K562 (cell line): ENCODE data around the gene DPAGT1. TPM values are rescaled to one million over a fixed set of nuclear protein-coding genes. Genes with fewer than 3 reads are reported as not detected.

Source experiments
- ARNT ChIP-seq, 2 experiments: fragments of 450-650 bp; IDR thresholded peaks; 2 replicates each; pipeline ENCODE4 v1.6.1; 2016; ENCODE audit warnings: mild to moderate bottlenecking in 1 of 2
- CBFA2T2 ChIP-seq: fragments of 450-650 bp; conservative IDR thresholded peaks from 2 replicates; pipeline ENCODE4 v1.6.1; 2017; ENCODE audit warnings: mild to moderate bottlenecking
- CXXC5 ChIP-seq: fragments of 250-450 bp; sonication (Bioruptor Pico); IDR thresholded peaks from 2 replicates; pipeline ENCODE4 v1.8.0; 2022; ENCODE audit warnings: inconsistent platforms, mild to moderate bottlenecking, moderate library complexity
- ELF2 ChIP-seq: fragments of 250-450 bp; sonication (Bioruptor Pico); IDR thresholded peaks from 2 replicates; pipeline ENCODE4 v1.5.0; 2021; ENCODE audit warnings: mild to moderate bottlenecking
- EP300 ChIP-seq: IDR thresholded peaks from 2 replicates; pipeline ENCODE4 v1.6.1; 2012; ENCODE audit warnings: low read length, improper control_type of control experiment
- EP400 ChIP-seq: fragments of 450-650 bp; IDR thresholded peaks from 2 replicates; pipeline ENCODE4 v1.6.1; 2017; ENCODE audit warnings: antibody characterized with exemption, mild to moderate bottlenecking, moderate library complexity
- HINFP ChIP-seq: fragments of 450-650 bp; conservative IDR thresholded peaks from 2 replicates; pipeline ENCODE4 v1.6.1; 2016; ENCODE audit warnings: missing genetic modification characterization, low read depth, mild to moderate bottlenecking, control low read depth, missing compliant biosample characterization
- HMG20A ChIP-seq: fragments of 450-650 bp; formaldehyde crosslinking; conservative IDR thresholded peaks from 2 replicates; pipeline ENCODE4 v1.4.0; 2020; ENCODE audit warnings: mild to moderate bottlenecking, mixed read lengths
- KAT7 ChIP-seq: sonication (generic); formaldehyde crosslinking; IDR thresholded peaks from 2 replicates; pipeline ENCODE4 v1.8.0; 2022; ENCODE audit warnings: missing genetic modification reagents, mild to moderate bottlenecking, borderline replicate concordance
- NFIX ChIP-seq: fragments of 250-450 bp; sonication (Bioruptor Pico); IDR thresholded peaks from 2 replicates; pipeline ENCODE4 v1.4.0; 2020; ENCODE audit warnings: low read depth, mild to moderate bottlenecking, moderate library complexity
- SMARCC2 ChIP-seq: fragments of 450-650 bp; IDR thresholded peaks from 2 replicates; pipeline ENCODE4 v1.6.1; 2017; ENCODE audit warnings: antibody characterized with exemption, moderate library complexity, mild to moderate bottlenecking, low read depth
- ZFPM2 ChIP-seq: fragments of 250-450 bp; sonication (Bioruptor Pico); IDR thresholded peaks from 2 replicates; pipeline ENCODE4 v1.5.1; 2022; ENCODE audit warnings: mild to moderate bottlenecking
- ZNF592 ChIP-seq: fragments of 450-650 bp; IDR thresholded peaks from 2 replicates; pipeline ENCODE4 v1.6.1; 2017; ENCODE audit warnings: antibody characterized with exemption, mild to moderate bottlenecking
- ZZZ3 ChIP-seq: fragments of 450-650 bp; IDR thresholded peaks from 2 replicates; pipeline ENCODE4 v1.6.1; 2016; ENCODE audit warnings: antibody characterized with exemption, mild to moderate bottlenecking, moderate library complexity
- polyA plus RNA-seq, 8 experiments: library from polyadenylated mRNA; depleted of rRNA in 4 of 8; stranded (reverse) in 5 of 8; unstranded in 3 of 8; fragments of >200 nt; fragmentation: Nextera tagmentation in 2 of 8; fragmentation: Illumina TruSeq in 1 of 8; extraction: Ambion mirVana in 2 of 8; extraction: Trizol in 1 of 8; gene quantifications; 2 replicates each; pipeline versions ENCODE4 v1.2.1 to v1.2.3, GENCODE V29; 2011 to 2014; ENCODE audit warnings: inconsistent platforms in 1 of 8, missing spikeins in 1 of 8
- total RNA-seq, 7 experiments: library from RNA; depleted of rRNA in 6 of 7; stranded (reverse); fragments of >200 nt in 6 of 7; fragmentation: Illumina TruSeq in 2 of 7; extraction: Trizol in 2 of 7; gene quantifications; 2 replicates each; pipeline versions ENCODE4 v1.2.1 to v1.2.3, GENCODE V29; 2011 to 2021; ENCODE audit warnings: low replicate concordance in 1 of 7
- TF ChIP-seq, protein P1 (sequence below): fragments of 450-650 bp; IDR thresholded peaks from 2 replicates; pipeline ENCODE4 v1.6.1; 2016
- TF ChIP-seq, protein P2 (sequence below): fragments of 250-450 bp; sonication (Bioruptor Pico); IDR thresholded peaks from 2 replicates; pipeline ENCODE4 v1.4.0; 2020

DPAGT1 gene
- total and polyA plus RNA-seq, 9 of the 15 experiments (the other 6 are each of a cell fraction or from before 2014, with no cell fraction given): 29.9 to 135 (median 85.0) TPM

DNA sequence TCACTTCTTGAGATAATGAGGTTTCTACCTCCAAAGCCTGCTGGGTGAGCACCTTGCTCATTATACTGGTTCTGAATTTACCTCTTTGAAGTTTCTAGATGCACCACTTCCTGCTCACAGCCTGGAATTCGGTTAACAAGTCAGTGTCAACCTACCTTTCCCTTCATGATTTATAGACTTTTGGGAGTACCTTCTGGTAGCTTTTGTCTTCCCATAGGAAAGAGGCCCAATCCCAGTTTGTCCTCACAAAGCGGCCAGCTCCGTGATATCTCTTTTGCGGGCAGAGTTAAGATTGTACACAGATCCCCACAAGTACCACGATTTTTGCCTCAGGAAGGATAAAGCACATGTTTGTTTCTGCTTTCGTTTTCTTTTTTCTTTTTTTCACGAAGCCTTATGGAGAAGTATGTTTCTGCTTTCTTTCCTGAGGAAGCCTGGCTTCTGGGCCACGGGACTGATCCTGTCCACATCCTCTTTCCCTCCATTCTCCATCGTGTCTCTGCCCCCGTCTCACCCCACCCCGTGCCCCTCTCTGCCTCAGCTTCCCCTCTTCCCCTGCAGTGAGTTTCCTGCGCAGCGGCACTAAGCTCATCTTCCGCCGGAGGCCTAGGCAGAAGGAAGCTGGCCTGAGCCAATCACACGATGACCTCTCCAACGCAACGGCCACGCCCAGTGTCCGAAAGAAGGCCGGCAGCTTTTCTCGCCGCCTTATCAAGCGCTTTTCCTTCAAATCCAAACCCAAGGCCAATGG is 14.0 kb upstream of the DPAGT1 start (continued):
- TF ChIP-seq KAT7 (CRISPR knock-in tag) (no peak), ELF2 (CRISPR knock-in tag) (no peak), ZNF592 (0 out of 2 replicates have a peak, but pooled peaks have one; percentile 13), EP400 (peak; percentile 30; the same call in 1 of the 2 replicates), CXXC5 (CRISPR knock-in tag) (peak; percentile 34; the same call in 1 of the 2 replicates), ZFPM2 (CRISPR knock-in tag) (no peak), HMG20A (CRISPR knock-in tag) (no peak), CBFA2T2 (no peak), NFIX (no peak), SMARCC2 (no peak), HINFP (tag) (no peak), ZZZ3 (no peak), ARNT (IDR thresholded peaks at IDR 0.05) (no peak), EP300 (no peak)
- TF ChIP-seq, protein P1, sequence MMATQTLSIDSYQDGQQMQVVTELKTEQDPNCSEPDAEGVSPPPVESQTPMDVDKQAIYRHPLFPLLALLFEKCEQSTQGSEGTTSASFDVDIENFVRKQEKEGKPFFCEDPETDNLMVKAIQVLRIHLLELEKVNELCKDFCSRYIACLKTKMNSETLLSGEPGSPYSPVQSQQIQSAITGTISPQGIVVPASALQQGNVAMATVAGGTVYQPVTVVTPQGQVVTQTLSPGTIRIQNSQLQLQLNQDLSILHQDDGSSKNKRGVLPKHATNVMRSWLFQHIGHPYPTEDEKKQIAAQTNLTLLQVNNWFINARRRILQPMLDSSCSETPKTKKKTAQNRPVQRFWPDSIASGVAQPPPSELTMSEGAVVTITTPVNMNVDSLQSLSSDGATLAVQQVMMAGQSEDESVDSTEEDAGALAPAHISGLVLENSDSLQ: peak; percentile 54
- TF ChIP-seq, protein P2, sequence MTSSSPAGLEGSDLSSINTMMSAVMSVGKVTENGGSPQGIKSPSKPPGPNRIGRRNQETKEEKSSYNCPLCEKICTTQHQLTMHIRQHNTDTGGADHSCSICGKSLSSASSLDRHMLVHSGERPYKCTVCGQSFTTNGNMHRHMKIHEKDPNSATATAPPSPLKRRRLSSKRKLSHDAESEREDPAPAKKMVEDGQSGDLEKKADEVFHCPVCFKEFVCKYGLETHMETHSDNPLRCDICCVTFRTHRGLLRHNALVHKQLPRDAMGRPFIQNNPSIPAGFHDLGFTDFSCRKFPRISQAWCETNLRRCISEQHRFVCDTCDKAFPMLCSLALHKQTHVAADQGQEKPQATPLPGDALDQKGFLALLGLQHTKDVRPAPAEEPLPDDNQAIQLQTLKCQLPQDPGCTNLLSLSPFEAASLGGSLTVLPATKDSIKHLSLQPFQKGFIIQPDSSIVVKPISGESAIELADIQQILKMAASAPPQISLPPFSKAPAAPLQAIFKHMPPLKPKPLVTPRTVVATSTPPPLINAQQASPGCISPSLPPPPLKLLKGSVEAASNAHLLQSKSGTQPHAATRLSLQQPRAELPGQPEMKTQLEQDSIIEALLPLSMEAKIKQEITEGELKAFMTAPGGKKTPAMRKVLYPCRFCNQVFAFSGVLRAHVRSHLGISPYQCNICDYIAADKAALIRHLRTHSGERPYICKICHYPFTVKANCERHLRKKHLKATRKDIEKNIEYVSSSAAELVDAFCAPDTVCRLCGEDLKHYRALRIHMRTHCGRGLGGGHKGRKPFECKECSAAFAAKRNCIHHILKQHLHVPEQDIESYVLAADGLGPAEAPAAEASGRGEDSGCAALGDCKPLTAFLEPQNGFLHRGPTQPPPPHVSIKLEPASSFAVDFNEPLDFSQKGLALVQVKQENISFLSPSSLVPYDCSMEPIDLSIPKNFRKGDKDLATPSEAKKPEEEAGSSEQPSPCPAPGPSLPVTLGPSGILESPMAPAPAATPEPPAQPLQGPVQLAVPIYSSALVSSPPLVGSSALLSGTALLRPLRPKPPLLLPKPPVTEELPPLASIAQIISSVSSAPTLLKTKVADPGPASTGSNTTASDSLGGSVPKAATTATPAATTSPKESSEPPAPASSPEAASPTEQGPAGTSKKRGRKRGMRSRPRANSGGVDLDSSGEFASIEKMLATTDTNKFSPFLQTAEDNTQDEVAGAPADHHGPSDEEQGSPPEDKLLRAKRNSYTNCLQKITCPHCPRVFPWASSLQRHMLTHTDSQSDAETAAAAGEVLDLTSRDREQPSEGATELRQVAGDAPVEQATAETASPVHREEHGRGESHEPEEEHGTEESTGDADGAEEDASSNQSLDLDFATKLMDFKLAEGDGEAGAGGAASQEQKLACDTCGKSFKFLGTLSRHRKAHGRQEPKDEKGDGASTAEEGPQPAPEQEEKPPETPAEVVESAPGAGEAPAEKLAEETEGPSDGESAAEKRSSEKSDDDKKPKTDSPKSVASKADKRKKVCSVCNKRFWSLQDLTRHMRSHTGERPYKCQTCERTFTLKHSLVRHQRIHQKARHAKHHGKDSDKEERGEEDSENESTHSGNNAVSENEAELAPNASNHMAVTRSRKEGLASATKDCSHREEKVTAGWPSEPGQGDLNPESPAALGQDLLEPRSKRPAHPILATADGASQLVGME (CRISPR knock-in tag): no peak
